NK-92 treated with Interleukin-12 subunit alpha and Interleukin-12 subunit beta, amount 100 ng/mL, for 24 hours (cell line): ENCODE results near the gene TSC2.
"Not testable (repeated sequence)": the region's sequence is repeated elsewhere in the genome, so short reads cannot be mapped to it uniquely, and the experiment has no call there.

Experiments
- DNase-seq: peaks from one replicate; lab custom pipeline; 2025; lab: John Stamatoyannopoulos, UW

TSC2 gene

DNA sequence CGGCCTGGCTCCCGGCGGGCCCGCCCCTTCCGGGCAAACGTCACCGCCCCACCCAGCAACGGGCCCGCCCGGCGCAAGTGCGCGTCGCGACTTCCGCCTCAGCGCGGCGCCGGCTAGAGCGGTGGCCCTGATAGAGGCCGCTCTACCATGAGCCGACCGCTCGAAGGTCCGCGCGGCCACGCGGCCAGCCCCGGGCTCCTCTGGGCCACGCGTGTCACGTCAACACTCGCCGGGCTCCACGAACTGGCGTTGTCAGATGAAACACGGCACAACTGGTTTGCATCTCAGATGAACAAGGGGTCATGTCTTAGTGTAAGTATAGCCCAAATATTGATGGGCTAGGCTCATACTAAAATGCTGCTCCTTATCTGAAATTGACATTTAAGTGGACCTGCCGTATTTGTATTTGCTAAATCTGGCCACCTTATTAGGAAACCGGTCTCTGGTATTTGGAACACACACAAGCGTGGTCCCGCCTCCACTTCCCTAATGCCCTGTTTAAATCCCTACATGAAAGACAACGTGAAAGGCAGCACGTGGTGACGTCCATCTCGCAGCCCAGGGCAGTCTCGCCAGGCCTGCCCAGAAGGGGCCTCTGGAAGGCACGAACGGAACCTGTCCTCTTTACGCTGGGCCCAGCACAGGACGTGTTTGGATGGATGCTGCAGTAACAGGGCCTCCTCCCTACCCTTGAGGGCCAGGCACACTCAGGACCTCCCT lies 37.8 kb upstream of the TSC2 start, which contains the start of gene ZNF598:
TSS of gene ZNF598 (minus strand) at position 31 of the 720 bp plus-strand sequence.
- peak; percentile 80 for DNase-seq

DNA sequence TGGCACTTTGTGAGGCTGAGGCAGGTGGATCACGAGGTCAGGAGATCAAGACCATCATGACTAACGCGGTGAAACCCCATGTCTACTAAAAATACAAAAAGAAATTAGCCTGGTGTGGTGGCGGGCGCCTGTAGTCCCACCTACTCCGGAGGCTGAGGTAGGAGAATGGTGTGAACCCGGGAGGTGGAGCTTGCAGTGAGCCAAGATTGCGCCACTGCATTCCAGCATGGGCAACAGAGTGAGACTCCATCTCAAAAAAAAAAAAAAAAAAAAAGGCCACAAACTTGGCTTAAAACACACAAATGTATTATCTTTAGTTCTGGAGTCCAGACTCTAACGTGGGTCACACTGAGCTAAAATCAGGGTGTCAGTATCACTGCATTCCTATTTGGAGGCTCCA lies 36.1 kb upstream of the TSC2 start:
- DNase-seq: not testable (repeated sequence)

DNA sequence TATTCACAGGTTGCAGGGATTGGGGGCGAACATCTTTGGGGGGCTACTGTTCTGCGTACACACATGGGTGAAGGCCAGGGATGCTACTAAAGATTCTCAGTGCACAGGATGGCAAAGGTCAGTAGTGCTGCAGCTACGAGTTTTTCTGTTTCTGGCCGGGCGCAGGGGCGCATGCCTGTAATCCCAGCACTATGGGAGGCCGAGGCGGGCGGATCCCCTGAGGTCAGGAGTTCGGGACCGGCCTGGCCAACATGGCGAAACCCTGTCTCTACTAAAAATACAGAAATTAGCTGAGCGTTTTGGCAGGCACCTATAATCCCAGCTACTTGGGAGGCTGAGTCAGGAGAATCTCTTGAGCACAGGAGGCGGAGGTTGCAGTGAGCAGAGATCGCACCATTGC lies 34.3 kb upstream of the TSC2 start:
- DNase-seq: no peak

DNA sequence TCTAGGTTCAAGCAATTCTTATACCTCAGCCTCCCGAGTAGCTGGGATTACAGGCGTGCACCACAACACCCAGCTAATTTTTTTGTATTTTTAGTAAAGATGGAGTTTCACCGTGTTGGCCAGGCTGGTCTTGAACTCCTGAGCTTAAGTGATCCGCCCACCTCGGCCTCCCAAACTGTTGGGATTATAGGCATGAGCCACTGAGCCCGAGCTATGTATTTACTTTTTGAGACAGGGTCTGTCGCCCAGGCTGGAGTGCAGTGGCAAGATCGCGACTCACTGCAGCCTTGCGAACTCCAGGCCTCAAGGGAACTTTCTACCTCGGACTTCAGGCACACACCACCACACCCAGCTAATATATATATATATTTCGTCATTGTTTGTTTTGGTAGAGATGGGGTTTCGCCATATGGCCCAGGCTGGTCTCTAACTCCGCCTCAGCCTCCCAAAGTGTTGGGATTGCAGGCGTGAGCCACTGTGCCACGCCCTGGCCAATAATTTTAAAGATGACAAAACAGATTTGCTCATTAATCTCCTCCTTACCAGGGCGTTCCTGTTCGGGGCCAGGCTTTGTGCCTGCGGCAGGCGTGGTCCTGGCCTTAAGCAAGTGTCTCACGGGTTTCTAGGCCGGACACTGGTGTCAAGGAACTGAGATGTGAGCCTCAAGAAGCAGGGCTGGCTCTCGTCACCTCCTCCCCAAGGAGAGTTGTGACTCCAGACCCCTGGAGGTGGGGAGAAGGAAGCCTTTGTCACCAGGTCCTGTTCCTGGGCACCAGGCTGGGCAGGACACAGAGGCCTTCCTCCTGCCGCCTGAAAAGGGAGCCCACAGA lies 32.5 kb upstream of the TSC2 start:
- no peak for DNase-seq

DNA sequence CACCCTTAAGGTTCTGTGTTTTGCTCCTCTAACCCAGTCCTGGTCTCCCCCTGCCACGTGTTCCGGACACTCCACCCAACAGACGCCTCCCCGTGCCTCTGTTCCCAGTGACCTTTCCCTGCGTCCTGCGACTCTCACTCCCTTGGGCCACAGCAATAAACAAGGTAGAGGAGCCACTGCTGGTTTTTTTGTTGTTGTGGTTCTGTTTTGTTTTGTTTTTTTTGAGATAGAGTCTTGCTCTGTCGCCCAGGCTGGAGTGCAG lies 31.9 kb upstream of the TSC2 start:
- DNase-seq: no peak

DNA sequence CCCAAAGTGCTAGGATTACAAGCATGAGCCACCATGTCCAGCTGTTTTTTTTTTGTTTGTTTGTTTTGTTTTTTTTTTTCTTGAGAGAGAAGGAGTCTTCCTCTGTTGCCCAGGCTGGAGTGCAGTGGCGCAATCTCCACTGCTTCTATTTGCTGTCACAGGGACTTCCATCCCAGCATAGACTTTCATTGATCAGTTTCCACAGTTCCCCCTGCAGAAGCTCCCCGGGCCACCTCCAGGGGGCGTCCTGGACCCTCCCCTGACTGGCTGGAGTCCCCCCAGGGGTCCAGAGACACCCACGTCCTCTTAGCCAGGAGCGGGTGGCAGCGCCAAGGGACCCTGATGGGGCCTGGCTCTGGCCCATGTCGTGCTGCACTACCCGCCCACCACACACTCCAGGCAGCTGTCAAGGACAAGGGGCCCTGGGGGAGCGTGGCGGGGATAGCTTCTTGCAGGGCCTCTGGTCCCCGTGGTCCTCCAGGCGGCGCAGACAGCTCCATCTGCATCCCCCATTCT lies 31.3 kb upstream of the TSC2 start:
- no peak for DNase-seq

DNA sequence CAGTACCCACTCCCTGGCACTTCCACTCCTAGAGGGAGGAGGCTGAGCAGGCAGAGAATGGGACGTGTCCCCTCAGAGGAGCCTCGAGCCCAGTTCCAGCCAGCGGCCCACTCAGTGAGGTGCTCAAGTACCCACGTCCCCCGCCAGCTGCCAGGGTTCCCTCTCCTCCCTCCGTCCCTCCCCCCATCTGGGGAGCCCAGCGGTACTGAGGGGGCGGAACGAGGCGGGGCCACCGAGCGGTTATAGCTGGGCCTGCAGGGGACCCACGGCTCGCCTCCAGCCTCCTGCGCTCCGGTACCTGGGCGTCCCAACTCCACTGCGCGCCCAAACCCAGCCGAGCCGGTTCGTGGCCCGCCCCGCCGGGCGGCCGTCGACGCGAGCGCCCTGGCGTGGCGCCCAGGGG lies 28.3 kb upstream of the TSC2 start, which contains the start of gene NPW:
TSS of gene NPW (plus strand) at position 268 of the 403 bp plus-strand sequence.
- DNase-seq: no peak

DNA sequence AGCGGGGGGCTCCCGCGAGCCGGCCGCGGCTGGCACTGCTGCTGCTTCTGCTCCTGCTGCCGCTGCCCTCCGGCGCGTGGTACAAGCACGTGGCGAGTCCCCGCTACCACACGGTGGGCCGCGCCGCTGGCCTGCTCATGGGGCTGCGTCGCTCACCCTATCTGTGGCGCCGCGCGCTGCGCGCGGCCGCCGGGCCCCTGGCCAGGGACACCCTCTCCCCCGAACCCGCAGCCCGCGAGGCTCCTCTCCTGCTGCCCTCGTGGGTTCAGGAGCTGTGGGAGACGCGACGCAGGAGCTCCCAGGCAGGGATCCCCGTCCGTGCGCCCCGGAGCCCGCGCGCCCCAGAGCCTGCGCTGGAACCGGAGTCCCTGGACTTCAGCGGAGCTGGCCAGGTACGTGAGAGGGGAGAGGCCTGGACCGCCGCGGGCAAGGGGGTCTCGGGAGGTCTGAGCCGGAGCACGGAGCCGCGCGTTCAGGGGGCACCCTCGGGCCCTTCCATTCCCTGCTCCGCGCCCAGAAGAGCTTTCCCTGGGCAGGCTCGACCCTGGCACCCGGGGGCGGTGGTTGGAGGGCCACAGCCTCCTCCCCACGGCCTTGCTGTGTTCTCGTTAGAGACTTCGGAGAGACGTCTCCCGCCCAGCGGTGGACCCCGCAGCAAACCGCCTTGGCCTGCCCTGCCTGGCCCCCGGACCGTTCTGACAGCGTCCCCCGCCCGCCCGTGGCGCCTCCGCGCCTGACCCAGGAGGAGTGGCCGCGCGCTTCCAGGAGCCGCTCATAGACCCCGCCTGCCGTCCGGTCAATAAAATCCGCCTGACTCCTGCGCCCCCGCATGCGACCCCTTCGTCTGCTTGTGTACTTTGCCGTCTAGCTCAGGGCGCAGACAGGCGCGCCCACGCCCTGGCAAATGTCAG lies 27.6 kb upstream of the TSC2 start:
- no peak for DNase-seq

DNA sequence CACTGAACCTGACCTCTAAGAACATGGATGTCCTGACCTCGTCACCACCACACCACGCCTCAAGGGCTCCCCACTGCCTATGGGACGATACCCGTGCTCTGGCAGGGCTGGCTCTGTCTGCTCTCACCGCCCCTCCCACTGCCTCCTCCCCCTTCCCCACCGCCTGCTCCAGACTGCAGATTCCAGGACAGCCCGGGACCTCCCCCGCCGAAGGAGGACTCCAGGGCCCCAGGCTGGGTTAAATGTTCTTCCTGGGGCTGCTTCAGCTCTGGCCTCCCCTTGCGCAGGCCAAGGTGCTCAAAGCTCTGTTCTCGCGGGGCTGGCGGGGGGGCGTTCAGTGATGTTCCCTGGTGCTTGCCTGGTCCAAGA lies 25.1 kb upstream of the TSC2 start:
- DNase-seq: no peak

DNA sequence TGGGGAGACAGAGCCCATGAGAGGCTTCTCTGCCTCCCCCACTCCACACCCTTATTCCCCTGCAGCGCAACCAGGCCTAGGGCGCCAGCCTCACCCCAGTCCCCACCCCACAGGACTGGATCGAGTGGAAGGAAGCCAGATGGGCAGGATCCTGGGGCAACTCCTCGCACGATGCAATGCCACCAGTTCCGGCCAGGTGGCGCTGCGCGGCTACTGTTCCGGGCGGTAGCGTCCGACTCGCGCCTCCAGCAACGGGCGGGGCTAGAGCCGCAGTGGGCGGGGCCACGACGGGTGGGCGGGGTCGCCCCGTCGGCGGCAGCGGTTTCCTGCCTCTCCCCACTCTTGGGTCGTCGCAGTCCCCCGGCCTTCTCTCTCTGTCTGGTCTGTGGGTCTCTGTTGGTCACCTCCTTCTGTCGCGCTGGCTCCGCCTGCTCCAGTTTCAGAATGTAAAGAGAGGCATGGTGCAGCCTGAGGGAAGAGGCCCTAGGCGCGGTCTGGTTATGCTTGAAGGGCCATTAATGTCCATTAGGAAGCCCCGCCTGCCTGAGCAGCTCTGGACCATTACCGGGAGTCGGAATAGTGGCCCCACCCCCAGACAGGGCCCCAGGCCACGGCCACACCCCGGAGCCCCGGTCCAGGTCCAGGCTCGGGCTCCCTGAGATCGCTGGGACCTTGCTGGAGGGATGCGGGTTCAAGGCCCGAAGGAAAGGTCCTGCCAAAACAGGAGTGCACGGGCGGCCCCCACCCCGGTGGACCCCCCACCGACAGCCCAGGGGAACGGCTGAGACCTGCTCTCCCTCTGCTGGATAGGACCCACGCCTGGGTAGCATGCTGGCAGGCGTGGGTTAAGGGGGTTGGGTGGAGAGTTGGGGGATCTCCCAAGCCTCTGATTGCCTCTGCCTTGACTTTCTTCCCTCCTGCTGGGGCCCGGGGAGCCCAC lies 24.4 kb upstream of the TSC2 start:
- peak; percentile 83 for DNase-seq

DNA sequence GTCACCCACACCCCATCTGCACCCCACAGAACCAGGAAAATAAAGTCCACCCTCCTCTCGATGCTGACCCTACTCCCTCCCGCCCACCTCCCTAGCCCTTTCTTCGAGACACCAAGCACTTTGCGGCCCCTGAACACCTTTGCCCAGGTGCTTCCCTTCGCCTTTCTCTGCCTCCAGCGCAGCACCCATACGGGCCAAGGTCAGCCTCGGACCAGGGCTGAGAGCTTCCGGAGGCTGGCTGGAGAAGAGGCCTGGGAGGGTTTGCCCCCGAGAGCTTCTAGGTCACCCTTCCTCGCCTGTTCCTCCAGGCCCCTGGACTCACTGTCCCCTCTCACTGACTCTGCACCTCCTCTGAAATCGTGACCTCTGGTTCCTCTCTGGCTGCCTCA lies 23.8 kb upstream of the TSC2 start:
- DNase-seq: no peak

DNA sequence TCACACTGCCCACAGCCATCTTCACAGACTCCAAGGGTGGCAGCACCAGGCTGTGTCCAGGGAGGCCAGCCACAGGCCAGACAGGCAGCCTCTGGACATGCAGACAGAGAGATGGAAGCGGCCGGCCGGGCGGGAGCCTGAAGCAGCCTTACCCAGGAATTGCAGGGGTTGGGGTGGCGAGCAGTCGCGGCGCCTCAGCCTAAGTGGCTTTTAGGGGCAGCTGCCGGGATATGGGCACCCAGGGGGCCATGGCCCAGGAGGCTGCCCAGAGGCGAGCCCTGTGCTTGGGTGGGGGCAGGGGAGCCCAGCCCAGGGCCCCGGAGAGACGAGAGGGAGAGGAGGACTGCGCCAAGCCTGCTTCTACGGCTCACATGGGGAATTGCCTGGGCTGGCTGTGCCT lies 22.5 kb upstream of the TSC2 start:
- DNase-seq: no peak

DNA sequence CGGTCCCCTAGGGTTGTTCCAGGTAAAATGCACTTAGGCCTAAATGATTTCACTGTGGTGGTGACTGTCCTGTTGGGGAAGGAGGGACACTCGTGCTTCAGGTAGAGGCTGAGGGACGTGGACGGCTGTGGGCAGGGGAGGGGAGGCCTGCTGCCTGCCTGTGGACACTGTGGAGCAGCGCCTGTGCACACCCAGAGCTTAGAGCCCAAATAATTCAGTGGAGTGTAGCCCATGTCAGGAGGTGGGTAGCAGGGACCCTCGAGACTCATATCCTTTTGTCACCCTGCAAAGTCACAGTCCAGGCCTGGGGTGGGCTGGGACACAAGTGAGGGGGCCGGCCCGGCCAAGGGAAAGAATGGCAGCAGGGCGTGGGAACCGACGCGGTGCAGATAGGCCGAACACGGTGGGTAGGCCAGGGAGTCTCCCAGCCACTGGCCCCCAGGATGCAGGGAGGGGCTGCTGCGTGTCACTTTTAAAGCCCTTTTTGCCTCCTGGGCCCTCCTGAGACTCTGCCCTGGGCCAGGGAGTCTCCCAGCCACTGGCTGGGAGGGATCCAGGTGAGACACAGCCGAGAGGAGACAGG lies 21.8 kb upstream of the TSC2 start:
- no peak for DNase-seq

DNA sequence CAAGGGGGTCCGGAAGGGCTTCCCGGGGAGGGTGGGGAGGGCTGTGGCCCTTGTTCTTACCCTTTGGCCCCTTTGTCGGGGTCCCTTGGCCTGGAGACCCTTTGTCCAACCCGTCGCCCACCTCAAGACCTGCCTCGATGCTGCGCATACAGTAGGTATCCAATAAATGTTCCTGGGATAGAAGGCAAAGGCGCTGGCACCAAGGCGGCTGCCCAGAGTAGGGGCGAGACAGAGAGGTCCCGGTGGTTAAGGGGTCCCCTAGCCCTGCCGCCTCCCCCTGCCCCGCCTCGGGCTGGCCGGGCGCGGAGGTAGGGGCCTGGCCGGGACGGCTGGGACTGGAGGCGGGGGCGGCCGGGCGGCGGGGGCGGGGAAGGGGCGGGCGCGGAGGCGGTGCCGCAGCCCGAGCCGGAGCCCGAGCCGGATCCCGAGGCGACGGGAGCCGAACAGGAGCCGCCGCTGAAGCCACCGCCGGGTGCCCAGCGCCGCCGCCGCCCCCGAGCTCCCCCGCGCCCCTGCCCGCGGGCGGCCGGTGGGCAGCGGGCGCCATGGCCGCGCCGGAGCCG lies 21.2 kb upstream of the TSC2 start, which contains the start of gene NHERF2:
TSS of gene NHERF2 (plus strand) at position 442 of the 563 bp plus-strand sequence. CDS start at position 546, 104 bp downstream.
- DNase-seq: no peak

DNA sequence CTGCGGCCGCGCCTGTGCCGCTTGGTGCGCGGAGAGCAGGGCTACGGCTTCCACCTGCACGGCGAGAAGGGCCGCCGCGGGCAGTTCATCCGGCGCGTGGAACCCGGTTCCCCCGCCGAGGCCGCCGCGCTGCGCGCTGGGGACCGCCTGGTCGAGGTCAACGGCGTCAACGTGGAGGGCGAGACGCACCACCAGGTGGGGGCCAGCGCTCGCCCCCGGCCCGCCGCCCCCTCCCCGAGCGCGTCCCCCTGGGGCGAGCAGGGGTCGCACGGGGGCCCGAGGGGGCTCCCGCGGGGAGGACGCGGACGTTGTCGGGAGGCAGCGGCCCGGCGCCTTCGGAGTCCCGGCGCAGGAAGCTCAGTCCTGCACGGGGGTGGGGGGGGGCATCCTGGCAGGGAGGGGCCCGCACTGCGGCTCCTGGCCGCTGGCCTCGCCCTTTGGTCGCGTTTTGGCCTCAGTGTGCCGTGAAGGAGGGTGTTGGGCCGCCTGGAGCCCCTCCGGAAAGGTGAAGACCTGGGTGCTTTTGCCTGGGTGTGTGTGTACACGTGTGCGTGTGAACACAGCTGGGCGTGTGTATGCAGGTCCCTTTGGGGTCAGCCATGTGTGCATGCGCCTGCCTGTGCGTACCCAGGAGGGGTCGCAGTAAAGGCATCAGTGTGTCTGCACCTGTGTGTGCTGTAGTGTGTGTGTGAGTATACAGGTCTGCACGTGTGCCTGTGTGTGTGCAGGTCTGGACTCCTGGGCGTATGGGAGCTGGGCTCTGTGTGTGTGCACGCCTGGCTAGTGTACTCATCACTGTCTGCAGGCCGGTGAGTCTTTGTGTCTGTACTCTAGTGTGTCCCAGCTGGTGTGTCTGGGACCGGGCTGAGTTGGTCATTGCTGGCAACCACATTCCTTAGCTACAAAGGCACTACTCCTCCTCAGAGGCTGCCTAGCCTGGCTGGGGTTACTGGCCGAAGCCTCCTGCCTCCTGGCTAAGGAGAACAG lies 20.5 kb upstream of the TSC2 start:
- DNase-seq: no peak

DNA sequence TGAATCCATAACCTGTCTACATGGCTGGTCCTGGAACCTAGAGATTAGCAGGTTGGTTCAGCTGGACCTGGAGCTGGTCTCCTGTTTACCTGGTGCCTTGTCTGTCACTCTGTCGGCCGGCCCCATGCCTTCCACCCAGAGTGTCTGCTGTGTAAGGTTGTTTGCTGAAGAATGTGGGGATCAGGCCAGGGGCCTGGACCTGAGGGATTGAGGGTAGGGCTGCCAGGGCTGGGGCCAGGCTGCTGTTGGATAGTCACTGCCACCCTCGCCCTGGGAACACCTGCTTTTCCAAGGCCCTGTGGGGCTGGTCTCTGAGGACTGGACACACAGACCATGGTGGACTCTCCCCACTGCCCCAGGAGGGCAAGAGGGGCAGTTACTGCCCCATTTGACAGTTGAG lies 19.6 kb upstream of the TSC2 start:
- no peak for DNase-seq

DNA sequence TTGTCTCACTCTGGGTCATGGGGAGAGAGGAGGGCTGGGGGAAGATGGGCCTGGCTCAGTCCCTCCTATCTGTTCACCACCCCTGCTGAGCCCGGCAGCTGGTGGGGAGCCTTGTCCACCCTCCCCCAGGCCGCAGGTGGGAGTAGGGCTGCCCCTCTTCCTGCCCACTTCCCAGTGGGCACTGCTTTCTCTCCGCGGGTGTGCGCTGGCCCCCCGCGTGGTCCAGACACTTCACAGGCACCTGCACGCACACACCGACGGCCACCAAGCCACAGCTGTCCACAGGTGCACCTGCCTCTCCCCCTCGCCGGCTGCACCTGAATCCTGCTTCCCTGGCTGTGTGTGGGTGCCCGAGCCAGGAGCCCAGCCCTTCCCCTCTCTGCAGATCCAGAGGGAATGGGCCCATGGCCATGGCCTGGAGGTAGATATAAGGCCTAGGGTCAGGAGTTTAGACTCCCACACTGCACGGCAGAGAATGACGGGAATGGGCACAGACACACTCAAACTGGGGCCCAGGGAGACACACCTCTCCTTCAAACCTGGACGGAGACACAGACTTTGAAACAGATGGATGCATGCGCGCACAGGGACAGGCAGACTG lies 19.1 kb upstream of the TSC2 start:
- DNase-seq: no peak

DNA sequence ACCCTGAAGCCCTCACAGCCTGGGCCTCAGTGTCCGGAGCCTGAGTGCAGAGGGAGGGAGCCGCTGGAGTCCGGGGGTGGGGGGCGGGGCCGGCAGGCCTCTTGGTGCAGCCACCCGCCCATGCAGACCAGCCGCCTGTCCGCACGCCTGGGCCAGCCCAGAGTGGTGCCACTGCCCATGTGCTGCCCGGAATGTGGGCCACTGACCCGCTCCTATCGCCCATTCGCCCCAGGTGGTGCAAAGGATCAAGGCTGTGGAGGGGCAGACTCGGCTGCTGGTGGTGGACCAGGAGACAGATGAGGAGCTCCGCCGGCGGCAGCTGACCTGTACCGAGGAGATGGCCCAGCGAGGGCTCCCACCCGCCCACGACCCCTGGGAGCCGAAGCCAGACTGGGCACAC lies 18.4 kb upstream of the TSC2 start:
- DNase-seq: no peak

DNA sequence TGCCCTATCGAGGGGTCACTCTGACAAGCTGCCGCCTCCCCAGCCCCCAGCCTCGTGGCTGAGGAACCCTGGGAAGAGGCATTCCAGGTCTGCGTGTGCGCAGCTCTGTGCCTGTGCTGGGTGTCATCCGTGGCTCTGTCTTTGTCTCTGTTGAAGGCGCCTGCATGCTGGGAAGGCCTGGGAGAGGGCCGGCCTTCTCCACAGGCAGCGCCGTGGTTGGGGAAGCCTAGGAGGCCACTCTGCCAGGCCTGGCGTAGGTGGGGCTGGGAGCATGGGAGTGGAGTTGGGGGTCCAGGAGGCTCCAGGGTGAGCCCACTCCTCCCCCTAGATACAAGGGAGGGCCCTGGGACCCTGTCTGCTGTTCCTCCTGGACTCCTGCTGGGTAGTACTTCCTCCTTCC lies 17.7 kb upstream of the TSC2 start:
- no peak for DNase-seq
